ENCODE data around the gene SLC6A6. TPM values are rescaled to one million over a fixed set of nuclear protein-coding genes. Genes with fewer than 3 reads are reported as not detected.
"Not testable (repeated sequence)": the region's sequence is repeated elsewhere in the genome, so short reads cannot be mapped to it uniquely, and the experiment has no call there.

The SLC6A6 gene
- total and polyA plus RNA-seq, 4 donors, result 0.92 to 7.2 (median 2.9) TPM

DNA sequence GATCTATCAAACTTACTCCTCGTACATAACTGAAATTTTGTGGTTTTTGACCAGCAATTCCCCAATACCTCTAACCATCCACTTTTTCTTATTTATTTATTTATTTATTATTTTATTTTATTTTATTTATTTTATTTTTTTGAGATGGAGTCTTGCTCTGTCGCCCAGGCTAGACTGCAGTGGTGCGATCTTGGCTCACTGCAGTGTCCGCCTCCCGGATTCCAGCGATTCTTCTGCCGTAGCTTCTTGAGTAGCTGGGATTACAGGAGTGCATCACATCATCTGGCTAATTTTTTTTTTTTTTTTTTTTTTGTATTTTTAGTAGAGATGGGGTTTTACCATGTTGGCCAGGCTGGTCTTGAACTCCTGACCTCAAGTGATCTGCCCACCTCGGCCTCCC, 35.3 kb downstream of the SLC6A6 start:
- not testable (repeated sequence) for H3K27me3 ChIP-seq (ENCODE audit: control insufficient read depth in 4 of 4, insufficient read depth in 4 of 4, low read length in 3 of 4); H3K9ac ChIP-seq (ENCODE audit: low read depth in 1 of 2, low read length in 2 of 2); H3K4me3 ChIP-seq (ENCODE audit: low read depth in 1 of 3, low read length in 3 of 3); DNase-seq (ENCODE audit: low spot score); H3K9me3 ChIP-seq (ENCODE audit: control insufficient read depth in 4 of 4, low read length in 3 of 4); H3K36me3 ChIP-seq (ENCODE audit: control insufficient read depth in 4 of 4, insufficient read depth in 3 of 4, low read depth in 1 of 4, low read length in 3 of 4); H3K27ac ChIP-seq (ENCODE audit: low read depth in 1 of 2, low read length in 2 of 2)
- 83% methylated on average over 8 of the region's 8 CpGs for WGBS
- peaks cover 1 to 15% (median 6%) of the 10 kb centered on the region in 4 donors for H3K4me1 ChIP-seq (ENCODE audit: control insufficient read depth in 4 of 4, insufficient read depth in 4 of 4, low read length in 3 of 4)

DNA sequence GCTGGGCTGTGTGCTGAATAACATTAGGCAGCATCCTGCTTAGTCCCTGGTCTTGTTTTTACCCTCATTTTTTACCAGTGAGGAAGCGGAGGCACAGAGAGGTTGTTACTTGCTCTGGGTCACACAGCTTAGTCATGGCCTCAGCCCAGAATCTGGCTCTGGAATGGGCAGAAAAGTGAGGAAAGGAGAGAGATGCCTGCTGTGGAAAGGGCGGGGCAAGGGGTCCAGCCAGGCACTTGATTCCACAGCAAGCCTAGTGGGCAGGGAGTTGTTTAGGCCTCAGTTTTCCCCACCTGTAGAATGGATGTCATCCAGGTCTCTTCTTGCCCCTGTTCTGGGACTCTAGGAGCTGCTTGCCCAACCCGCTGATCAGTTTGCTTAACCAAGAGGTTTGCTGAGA, 35.9 kb downstream of the SLC6A6 start:
- WGBS, result 88% methylated on average over 3 of the region's 3 CpGs
- no peak for DNase-seq (ENCODE audit: low spot score)
- peaks cover 1 to 15% (median 6%) of the 10 kb centered on the region in 4 donors for H3K4me1 ChIP-seq (ENCODE audit: control insufficient read depth in 4 of 4, insufficient read depth in 4 of 4, low read length in 3 of 4)
- no peaks in the 10 kb centered on the region for H3K9me3 ChIP-seq (ENCODE audit: control insufficient read depth in 4 of 4, low read length in 3 of 4)
- TF ChIP-seq, protein P1, sequence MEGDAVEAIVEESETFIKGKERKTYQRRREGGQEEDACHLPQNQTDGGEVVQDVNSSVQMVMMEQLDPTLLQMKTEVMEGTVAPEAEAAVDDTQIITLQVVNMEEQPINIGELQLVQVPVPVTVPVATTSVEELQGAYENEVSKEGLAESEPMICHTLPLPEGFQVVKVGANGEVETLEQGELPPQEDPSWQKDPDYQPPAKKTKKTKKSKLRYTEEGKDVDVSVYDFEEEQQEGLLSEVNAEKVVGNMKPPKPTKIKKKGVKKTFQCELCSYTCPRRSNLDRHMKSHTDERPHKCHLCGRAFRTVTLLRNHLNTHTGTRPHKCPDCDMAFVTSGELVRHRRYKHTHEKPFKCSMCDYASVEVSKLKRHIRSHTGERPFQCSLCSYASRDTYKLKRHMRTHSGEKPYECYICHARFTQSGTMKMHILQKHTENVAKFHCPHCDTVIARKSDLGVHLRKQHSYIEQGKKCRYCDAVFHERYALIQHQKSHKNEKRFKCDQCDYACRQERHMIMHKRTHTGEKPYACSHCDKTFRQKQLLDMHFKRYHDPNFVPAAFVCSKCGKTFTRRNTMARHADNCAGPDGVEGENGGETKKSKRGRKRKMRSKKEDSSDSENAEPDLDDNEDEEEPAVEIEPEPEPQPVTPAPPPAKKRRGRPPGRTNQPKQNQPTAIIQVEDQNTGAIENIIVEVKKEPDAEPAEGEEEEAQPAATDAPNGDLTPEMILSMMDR (IDR thresholded peaks at IDR 0.05; ENCODE audit: low read depth, low read length, missing input control), result no peak
- TF ChIP-seq FOXA2 (IDR thresholded peaks at IDR 0.05) (no peak), SP1 (IDR thresholded peaks at IDR 0.05) (no peak)
- TF ChIP-seq, protein P2, sequence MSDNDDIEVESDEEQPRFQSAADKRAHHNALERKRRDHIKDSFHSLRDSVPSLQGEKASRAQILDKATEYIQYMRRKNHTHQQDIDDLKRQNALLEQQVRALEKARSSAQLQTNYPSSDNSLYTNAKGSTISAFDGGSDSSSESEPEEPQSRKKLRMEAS (IDR thresholded peaks at IDR 0.05), result no peak
- TF ChIP-seq, protein P3, sequence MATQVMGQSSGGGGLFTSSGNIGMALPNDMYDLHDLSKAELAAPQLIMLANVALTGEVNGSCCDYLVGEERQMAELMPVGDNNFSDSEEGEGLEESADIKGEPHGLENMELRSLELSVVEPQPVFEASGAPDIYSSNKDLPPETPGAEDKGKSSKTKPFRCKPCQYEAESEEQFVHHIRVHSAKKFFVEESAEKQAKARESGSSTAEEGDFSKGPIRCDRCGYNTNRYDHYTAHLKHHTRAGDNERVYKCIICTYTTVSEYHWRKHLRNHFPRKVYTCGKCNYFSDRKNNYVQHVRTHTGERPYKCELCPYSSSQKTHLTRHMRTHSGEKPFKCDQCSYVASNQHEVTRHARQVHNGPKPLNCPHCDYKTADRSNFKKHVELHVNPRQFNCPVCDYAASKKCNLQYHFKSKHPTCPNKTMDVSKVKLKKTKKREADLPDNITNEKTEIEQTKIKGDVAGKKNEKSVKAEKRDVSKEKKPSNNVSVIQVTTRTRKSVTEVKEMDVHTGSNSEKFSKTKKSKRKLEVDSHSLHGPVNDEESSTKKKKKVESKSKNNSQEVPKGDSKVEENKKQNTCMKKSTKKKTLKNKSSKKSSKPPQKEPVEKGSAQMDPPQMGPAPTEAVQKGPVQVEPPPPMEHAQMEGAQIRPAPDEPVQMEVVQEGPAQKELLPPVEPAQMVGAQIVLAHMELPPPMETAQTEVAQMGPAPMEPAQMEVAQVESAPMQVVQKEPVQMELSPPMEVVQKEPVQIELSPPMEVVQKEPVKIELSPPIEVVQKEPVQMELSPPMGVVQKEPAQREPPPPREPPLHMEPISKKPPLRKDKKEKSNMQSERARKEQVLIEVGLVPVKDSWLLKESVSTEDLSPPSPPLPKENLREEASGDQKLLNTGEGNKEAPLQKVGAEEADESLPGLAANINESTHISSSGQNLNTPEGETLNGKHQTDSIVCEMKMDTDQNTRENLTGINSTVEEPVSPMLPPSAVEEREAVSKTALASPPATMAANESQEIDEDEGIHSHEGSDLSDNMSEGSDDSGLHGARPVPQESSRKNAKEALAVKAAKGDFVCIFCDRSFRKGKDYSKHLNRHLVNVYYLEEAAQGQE (IDR thresholded peaks at IDR 0.05), result no peak
- H3K9ac ChIP-seq (ENCODE audit: low read depth in 1 of 2, low read length in 2 of 2), result no peak overlapping the region
- no peak overlapping the region for H3K4me3 ChIP-seq (ENCODE audit: low read depth in 1 of 3, low read length in 3 of 3)
- no peaks in the 10 kb centered on the region for H3K27me3 ChIP-seq (ENCODE audit: control insufficient read depth in 4 of 4, insufficient read depth in 4 of 4, low read length in 3 of 4)
- H3K27ac ChIP-seq (ENCODE audit: low read depth in 1 of 2, low read length in 2 of 2), result no peak overlapping the region
- H3K36me3 ChIP-seq (ENCODE audit: control insufficient read depth in 4 of 4, insufficient read depth in 3 of 4, low read depth in 1 of 4, low read length in 3 of 4), result no peaks in the 10 kb centered on the region

DNA sequence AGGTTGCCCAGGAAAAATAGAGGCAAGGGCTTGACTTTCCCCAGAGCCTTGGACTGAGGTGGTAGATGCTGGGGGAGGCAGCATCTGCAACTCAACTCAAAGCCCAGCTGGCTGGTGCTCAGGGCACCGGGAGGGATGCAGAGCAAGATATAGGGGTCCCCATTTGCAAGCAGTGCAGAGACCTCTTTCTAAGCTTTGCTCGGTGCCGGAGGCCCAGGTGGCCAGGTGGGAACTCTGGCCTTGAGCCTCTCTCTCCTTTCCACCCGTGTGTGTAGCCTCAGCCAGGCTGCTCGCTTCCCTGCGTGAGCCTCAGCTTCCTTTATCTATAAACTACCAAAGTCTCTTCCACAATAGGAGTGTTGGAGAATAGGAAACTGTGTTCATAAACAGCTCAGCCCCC, 36.5 kb downstream of the SLC6A6 start:
- 61% methylated on average over 6 of the region's 6 CpGs for WGBS
- no peak overlapping the region for H3K4me3 ChIP-seq (ENCODE audit: low read depth in 1 of 3, low read length in 3 of 3)
- H3K36me3 ChIP-seq (ENCODE audit: control insufficient read depth in 4 of 4, insufficient read depth in 3 of 4, low read depth in 1 of 4, low read length in 3 of 4), result no peaks in the 10 kb centered on the region
- H3K27me3 ChIP-seq (ENCODE audit: control insufficient read depth in 4 of 4, insufficient read depth in 4 of 4, low read length in 3 of 4), result no peaks in the 10 kb centered on the region
- H3K4me1 ChIP-seq (ENCODE audit: control insufficient read depth in 4 of 4, insufficient read depth in 4 of 4, low read length in 3 of 4), result peaks cover 1 to 15% (median 6%) of the 10 kb centered on the region in 4 donors
- no peak overlapping the region for H3K27ac ChIP-seq (ENCODE audit: low read depth in 1 of 2, low read length in 2 of 2)
- TF ChIP-seq NR2F2 (IDR thresholded peaks at IDR 0.05) (no peak), RXRA (IDR thresholded peaks at IDR 0.05) (no peak), JUND (IDR thresholded peaks at IDR 0.05) (no peak), RAD21 (IDR thresholded peaks at IDR 0.05) (no peak), TAF1 (conservative IDR thresholded peaks at IDR 0.05) (no peak), GABPA (IDR thresholded peaks at IDR 0.05 in 1 of 2, conservative IDR thresholded peaks at IDR 0.05 in 1 of 2) (no peak), YY1 (IDR thresholded peaks at IDR 0.05) (no peak)
- TF ChIP-seq, protein P1 (IDR thresholded peaks at IDR 0.05; ENCODE audit: low read depth, low read length, missing input control), result no peak
- TF ChIP-seq, protein P4, sequence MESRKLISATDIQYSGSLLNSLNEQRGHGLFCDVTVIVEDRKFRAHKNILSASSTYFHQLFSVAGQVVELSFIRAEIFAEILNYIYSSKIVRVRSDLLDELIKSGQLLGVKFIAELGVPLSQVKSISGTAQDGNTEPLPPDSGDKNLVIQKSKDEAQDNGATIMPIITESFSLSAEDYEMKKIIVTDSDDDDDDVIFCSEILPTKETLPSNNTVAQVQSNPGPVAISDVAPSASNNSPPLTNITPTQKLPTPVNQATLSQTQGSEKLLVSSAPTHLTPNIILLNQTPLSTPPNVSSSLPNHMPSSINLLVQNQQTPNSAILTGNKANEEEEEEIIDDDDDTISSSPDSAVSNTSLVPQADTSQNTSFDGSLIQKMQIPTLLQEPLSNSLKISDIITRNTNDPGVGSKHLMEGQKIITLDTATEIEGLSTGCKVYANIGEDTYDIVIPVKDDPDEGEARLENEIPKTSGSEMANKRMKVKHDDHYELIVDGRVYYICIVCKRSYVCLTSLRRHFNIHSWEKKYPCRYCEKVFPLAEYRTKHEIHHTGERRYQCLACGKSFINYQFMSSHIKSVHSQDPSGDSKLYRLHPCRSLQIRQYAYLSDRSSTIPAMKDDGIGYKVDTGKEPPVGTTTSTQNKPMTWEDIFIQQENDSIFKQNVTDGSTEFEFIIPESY (IDR thresholded peaks at IDR 0.05), result no peak
- TF ChIP-seq, protein P2 (IDR thresholded peaks at IDR 0.05), result no peak
- TF ChIP-seq, protein P5, sequence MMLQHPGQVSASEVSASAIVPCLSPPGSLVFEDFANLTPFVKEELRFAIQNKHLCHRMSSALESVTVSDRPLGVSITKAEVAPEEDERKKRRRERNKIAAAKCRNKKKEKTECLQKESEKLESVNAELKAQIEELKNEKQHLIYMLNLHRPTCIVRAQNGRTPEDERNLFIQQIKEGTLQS (IDR thresholded peaks at IDR 0.05), result no peak
- no peaks in the 10 kb centered on the region for H3K9me3 ChIP-seq (ENCODE audit: control insufficient read depth in 4 of 4, low read length in 3 of 4)
- no peak for DNase-seq (ENCODE audit: low spot score)
- H3K9ac ChIP-seq (ENCODE audit: low read depth in 1 of 2, low read length in 2 of 2), result no peak overlapping the region

Measured in liver (tissue), 9 donors.